Sigmoid colon (tissue), 7 donors: Measurements from ENCODE around the gene SNW1. TPM values are rescaled to one million over a fixed set of nuclear protein-coding genes. Genes with fewer than 3 reads are reported as not detected.
"Not testable (repeated sequence)": the region's sequence is repeated elsewhere in the genome, so short reads cannot be mapped to it uniquely, and the experiment has no call there.

Experiments used
- DNase-seq: peaks from one replicate; pipeline ENCODE4 v3.0.0-alpha.2; 2019
- H3K27ac ChIP-seq, 4 donors: fragments of 200-600 bp; sonication (generic); one replicate each; pipeline ENCODE4 v1.5.1; 2016 to 2019; ENCODE audit warnings: mild to moderate bottlenecking in 1 of 4
- H3K27me3 ChIP-seq, 3 donors: fragments of 200-600 bp; sonication (generic); one replicate each; pipeline ENCODE4 v1.5.1; 2019; ENCODE audit warnings: mild to moderate bottlenecking in 1 of 3
- H3K36me3 ChIP-seq, 4 donors: fragments of 200-600 bp; sonication (generic); one replicate each; pipeline ENCODE4 v1.5.1; 2016 to 2019
- H3K4me1 ChIP-seq, 4 donors: fragments of 200-600 bp; sonication (generic); one replicate each; pipeline ENCODE4 v1.5.1; 2017 to 2019
- H3K4me3 ChIP-seq, 4 donors: fragments of 200-600 bp; sonication (generic); one replicate each; pipeline ENCODE4 v1.5.1; 2017 to 2019; ENCODE audit warnings: mild to moderate bottlenecking in 2 of 4, moderate library complexity in 1 of 4
- H3K9me3 ChIP-seq, 4 donors: fragments of 200-600 bp in 3 of 4; sonication (generic) in 3 of 4; one replicate each; pipeline versions ENCODE4 v1.5.1 to v1.6.1; 2013 to 2019
- EP300 ChIP-seq, 4 donors: sonication (generic); formaldehyde crosslinking; IDR thresholded peaks; one replicate each; pipeline ENCODE4 v1.6.1; 2017; ENCODE audit warnings: antibody characterized with exemption in 4 of 4
- POLR2A ChIP-seq, 2 donors: fragments of 450-650 bp; IDR thresholded peaks; one replicate each; pipeline ENCODE4 v1.6.1; 2016; ENCODE audit warnings: antibody characterized with exemption in 2 of 2, mild to moderate bottlenecking in 2 of 2, moderate library complexity in 2 of 2
- POLR2AphosphoS5 ChIP-seq, 4 donors: sonication (generic); formaldehyde crosslinking; IDR thresholded peaks; one replicate each; pipeline ENCODE4 v1.6.1; 2017; ENCODE audit warnings: antibody characterized with exemption in 4 of 4
- WGBS, 2 donors: extraction: QIAGEN DNeasy Blood & Tissue Kit; methylation state at CpG; one replicate each; pipeline ENCODE4 v1.1.7; 2013; 5-methylcytosine and 5-hydroxymethylcytosine counted together
- intact Hi-C: fragments of 100-400 bp; cut with DNase I; formaldehyde crosslinking; loops from one replicate; pipeline ENCODE4 v1.15.1; 2023
- polyA plus RNA-seq, 3 donors: library from polyadenylated mRNA; stranded (reverse); fragments of 200-250 nt; gene quantifications; one replicate each; pipeline ENCODE4 v1.2.3, GENCODE V29; 2013
- total RNA-seq, 4 donors: library from RNA; depleted of rRNA; stranded (reverse); fragments of >200 nt; gene quantifications; one replicate each; pipeline ENCODE4 v1.1.0, GENCODE V29; 2016
- TF ChIP-seq, protein P1 (sequence below), 4 experiments: fragments of 450-650 bp in 3 of 4; fragments of 200-600 bp in 1 of 4; IDR thresholded peaks; one replicate each; pipeline ENCODE4 v1.5.1; 2016 to 2019; ENCODE audit warnings: antibody characterized with exemption in 4 of 4, mild to moderate bottlenecking in 3 of 4, moderate library complexity in 2 of 4
- donor health status: healthy with polysubstance abuse.
- donor health status: Bipolar disorder and iron deficiency.
- donor health status: healthy.

Gene SNW1
- total and polyA plus RNA-seq, 7 donors: 42.0 to 56.5 (median 49.1) TPM

GRCh38 chr14:77791225-77791600 is 30.3 kb upstream of the SNW1 start:
- Histone ChIP-seq H3K36me3 (no peaks in the 10 kb centered on the region), H3K4me3 (no peak overlapping the region), H3K4me1 (no peaks in the 10 kb centered on the region), H3K27me3 (no peaks in the 10 kb centered on the region), H3K9me3 (no peaks in the 10 kb centered on the region), H3K27ac (no peak overlapping the region)
- no peak for DNase-seq
- WGBS, 2 donors: 15 to 56% methylated on average over 1 of the region's 1 CpG
- intact Hi-C loops: no loop called here
- no peak for TF ChIP-seq EP300 (IDR thresholded peaks at IDR 0.05)
- TF ChIP-seq, protein P1, sequence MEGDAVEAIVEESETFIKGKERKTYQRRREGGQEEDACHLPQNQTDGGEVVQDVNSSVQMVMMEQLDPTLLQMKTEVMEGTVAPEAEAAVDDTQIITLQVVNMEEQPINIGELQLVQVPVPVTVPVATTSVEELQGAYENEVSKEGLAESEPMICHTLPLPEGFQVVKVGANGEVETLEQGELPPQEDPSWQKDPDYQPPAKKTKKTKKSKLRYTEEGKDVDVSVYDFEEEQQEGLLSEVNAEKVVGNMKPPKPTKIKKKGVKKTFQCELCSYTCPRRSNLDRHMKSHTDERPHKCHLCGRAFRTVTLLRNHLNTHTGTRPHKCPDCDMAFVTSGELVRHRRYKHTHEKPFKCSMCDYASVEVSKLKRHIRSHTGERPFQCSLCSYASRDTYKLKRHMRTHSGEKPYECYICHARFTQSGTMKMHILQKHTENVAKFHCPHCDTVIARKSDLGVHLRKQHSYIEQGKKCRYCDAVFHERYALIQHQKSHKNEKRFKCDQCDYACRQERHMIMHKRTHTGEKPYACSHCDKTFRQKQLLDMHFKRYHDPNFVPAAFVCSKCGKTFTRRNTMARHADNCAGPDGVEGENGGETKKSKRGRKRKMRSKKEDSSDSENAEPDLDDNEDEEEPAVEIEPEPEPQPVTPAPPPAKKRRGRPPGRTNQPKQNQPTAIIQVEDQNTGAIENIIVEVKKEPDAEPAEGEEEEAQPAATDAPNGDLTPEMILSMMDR (IDR thresholded peaks at IDR 0.05): no peak
- no peak for TF ChIP-seq POLR2AphosphoS5 (IDR thresholded peaks at IDR 0.05)
- no peak for TF ChIP-seq POLR2A (IDR thresholded peaks at IDR 0.05)

DNA sequence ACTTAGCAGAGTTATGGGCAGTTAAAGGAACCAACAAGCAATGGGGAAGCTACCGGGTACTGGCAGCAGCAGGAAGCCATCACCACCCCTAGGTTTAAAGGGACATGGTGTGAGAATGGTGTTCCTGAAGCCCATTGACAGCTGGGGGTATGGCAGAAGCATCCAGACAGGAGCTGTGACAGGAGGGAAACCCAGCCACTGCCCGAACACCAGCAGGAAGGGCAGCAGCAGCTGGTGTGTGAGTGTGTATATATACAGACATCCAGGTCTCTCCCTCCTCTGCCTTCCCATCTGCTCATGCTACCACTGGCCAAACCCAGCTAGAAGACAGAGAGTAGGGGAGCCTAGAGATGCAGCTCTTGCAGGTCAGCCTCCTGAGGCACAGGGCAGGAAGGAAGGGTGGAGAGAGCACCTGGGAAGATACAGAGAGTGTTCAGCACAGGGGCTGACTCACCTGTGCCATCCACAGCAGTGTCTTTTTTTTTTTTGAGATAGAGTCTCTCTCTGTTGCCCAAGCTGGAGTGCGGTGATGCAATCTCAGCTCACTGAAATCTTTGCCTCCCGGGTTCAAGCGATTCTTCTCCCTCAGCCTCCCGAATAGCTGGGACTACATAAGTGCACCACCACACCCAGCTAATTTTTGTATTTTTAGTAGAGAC is 29.7 kb upstream of the SNW1 start:
- intact Hi-C loops: no loop called here
- WGBS, 2 donors: 74 to 75% methylated on average over 6 of the region's 6 CpGs
- no peak for TF ChIP-seq EP300 (IDR thresholded peaks at IDR 0.05)
- TF ChIP-seq, protein P1 (IDR thresholded peaks at IDR 0.05): no peak
- TF ChIP-seq POLR2A (IDR thresholded peaks at IDR 0.05): no peak
- TF ChIP-seq POLR2AphosphoS5 (IDR thresholded peaks at IDR 0.05): no peak
- no peaks in the 10 kb centered on the region for H3K36me3 ChIP-seq
- no peak overlapping the region for H3K4me3 ChIP-seq
- DNase-seq: no peak
- no peaks in the 10 kb centered on the region for H3K9me3 ChIP-seq
- no peaks in the 10 kb centered on the region for H3K27me3 ChIP-seq
- H3K4me1 ChIP-seq: no peaks in the 10 kb centered on the region
- no peak overlapping the region for H3K27ac ChIP-seq

- no peaks in the 10 kb centered on the region for H3K36me3 ChIP-seq
- DNase-seq: no peak
- 39 to 42% methylated on average over 4 of the region's 4 CpGs for WGBS, 2 donors
- TF ChIP-seq POLR2AphosphoS5 (IDR thresholded peaks at IDR 0.05) (no peak), POLR2A (IDR thresholded peaks at IDR 0.05) (no peak), EP300 (IDR thresholded peaks at IDR 0.05) (no peak)
- TF ChIP-seq, protein P1 (IDR thresholded peaks at IDR 0.05): no peak
- no peak overlapping the region for H3K27ac ChIP-seq
- H3K9me3 ChIP-seq: no peaks in the 10 kb centered on the region
- H3K27me3 ChIP-seq: no peaks in the 10 kb centered on the region
- no peak overlapping the region for H3K4me3 ChIP-seq
- intact Hi-C loops: no loop called here
- no peaks in the 10 kb centered on the region for H3K4me1 ChIP-seq
Observed at GRCh38 chr14:77786148-77786547, 25.2 kb upstream of the SNW1 start.

GRCh38 chr14:77782202-77782601 is 21.2 kb upstream of the SNW1 start:
- H3K4me3 ChIP-seq: no peak overlapping the region
- TF ChIP-seq, protein P1 (IDR thresholded peaks at IDR 0.05): no peak
- TF ChIP-seq POLR2A (IDR thresholded peaks at IDR 0.05): no peak
- TF ChIP-seq POLR2AphosphoS5 (IDR thresholded peaks at IDR 0.05): no peak
- TF ChIP-seq EP300 (IDR thresholded peaks at IDR 0.05): no peak
- no peaks in the 10 kb centered on the region for H3K4me1 ChIP-seq
- DNase-seq: no peak
- no peaks in the 10 kb centered on the region for H3K36me3 ChIP-seq
- H3K27me3 ChIP-seq: no peaks in the 10 kb centered on the region
- H3K27ac ChIP-seq: no peak overlapping the region
- H3K9me3 ChIP-seq: no peaks in the 10 kb centered on the region
- intact Hi-C loops: no loop called here

- 73 to 84% methylated on average over 4 of the region's 4 CpGs for WGBS, 2 donors
Observed at GRCh38 chr14:77773966-77774365, 13.0 kb upstream of the SNW1 start.

DNA sequence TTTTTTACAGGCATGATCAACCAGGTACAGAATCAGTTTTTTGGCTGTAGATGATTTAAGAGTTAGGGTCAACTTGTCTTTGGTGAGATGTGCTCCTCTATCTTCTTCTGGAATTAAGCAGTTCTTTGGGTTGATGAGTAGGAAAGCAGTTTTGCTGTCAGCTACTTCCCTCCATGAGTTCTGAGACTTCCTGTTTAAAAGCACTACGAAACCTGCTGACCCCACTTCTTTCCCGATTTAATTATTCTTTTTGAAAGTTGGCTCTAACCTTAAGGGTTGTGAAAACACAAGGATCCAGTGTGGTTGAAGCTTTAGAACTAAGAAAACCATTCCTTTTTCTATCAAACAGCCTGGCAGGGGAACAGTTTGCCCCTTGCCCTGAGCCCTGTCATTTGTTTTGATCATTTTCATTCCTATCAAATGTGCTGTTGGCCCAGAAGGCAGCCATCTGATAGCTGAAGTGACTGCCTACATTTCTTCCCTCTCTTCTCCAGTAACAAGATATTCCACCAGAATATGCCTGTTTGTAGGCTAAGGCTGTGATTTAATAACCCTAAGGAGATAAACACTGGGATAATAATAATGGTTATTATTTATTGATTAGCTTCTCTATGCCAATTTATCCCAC is 7.6 kb upstream of the SNW1 start:
- intact Hi-C loops, H3K9me3 ChIP-seq, H3K4me1 ChIP-seq, H3K4me3 ChIP-seq, H3K27ac ChIP-seq, H3K27me3 ChIP-seq, H3K36me3 ChIP-seq, DNase-seq: not testable (repeated sequence)
- 40 to 79% methylated on average over 2 of the region's 2 CpGs for WGBS, 2 donors

More at GRCh38 chr14:77773966-77774365, 13.0 kb upstream of the SNW1 start:
- H3K4me3 ChIP-seq, H3K27ac ChIP-seq, DNase-seq, intact Hi-C loops, H3K27me3 ChIP-seq, H3K9me3 ChIP-seq, H3K36me3 ChIP-seq, H3K4me1 ChIP-seq: not testable (repeated sequence)
